Measurements from ENCODE around the gene CMTR1.

The CMTR1 gene

DNA sequence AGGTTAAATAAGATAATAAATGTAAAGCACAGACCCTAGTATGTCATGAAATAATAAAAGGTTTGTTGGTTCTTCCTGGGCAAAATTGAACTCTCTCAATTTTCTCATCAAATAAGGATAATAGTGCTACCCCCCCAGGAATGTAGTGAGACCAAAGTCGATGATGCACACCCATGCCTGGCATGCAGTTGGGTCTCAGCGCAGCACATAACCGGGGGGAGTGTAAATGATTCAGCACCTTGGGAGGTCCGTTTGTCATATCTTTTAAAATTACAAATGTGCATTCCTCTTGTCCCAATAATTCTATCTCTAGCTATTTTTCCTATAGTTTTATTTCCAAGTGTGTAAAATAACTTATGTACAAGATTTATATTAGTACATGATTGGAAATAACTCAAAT is 98.0 kb downstream of the CMTR1 start:
- H3K36me3 ChIP-seq (ENCODE audit: control insufficient read depth, insufficient read depth, low read length): peaks cover 19% of the 10 kb centered on the region
- no peak for DNase-seq
- H3K27me3 ChIP-seq (replicated peaks; ENCODE audit: control insufficient read depth, insufficient read depth, low read length, poor library complexity, severe bottlenecking): no peaks in the 10 kb centered on the region
- H3K9me3 ChIP-seq (ENCODE audit: control insufficient read depth, low read length): no peaks in the 10 kb centered on the region
- peaks cover 5% of the 10 kb centered on the region for H3K4me1 ChIP-seq (ENCODE audit: control insufficient read depth, insufficient read depth, low read length, poor library complexity, severe bottlenecking)
- no peak overlapping the region for H3K27ac ChIP-seq (ENCODE audit: insufficient read depth, low read length, poor library complexity, severe bottlenecking)
- H3K4me3 ChIP-seq (ENCODE audit: insufficient read depth, low read depth, low read length, poor library complexity, severe bottlenecking): no peak overlapping the region

All from effector memory CD4-positive, alpha-beta T cell (primary cell).